NCI-H1048 (cell line): ENCODE results near the gene BMP2.

Experiments
- DNase-seq: peaks from one replicate; lab custom pipeline; 2025; lab: John Stamatoyannopoulos, UW

Gene BMP2

DNA sequence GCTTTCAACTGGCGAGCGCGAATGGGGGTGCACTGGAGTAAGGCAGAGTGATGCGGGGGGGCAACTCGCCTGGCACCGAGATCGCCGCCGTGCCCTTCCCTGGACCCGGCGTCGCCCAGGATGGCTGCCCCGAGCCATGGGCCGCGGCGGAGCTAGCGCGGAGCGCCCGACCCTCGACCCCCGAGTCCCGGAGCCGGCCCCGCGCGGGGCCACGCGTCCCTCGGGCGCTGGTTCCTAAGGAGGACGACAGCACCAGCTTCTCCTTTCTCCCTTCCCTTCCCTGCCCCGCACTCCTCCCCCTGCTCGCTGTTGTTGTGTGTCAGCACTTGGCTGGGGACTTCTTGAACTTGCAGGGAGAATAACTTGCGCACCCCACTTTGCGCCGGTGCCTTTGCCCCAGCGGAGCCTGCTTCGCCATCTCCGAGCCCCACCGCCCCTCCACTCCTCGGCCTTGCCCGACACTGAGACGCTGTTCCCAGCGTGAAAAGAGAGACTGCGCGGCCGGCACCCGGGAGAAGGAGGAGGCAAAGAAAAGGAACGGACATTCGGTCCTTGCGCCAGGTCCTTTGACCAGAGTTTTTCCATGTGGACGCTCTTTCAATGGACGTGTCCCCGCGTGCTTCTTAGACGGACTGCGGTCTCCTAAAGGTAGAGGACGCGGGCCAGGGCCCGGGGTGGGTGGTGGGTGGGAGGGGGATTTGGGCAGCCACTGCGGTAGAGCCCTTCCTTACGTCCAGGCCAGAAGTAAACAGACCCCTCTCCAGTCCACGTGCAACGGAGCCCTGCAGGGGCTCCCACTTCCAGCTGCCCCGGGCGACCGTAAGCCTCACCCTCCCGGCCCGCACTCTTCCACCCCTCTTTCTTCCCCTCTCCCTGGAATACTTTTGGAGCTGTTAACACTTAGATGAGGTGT is 998 bp downstream of the BMP2 start:
- no peak for DNase-seq

DNA sequence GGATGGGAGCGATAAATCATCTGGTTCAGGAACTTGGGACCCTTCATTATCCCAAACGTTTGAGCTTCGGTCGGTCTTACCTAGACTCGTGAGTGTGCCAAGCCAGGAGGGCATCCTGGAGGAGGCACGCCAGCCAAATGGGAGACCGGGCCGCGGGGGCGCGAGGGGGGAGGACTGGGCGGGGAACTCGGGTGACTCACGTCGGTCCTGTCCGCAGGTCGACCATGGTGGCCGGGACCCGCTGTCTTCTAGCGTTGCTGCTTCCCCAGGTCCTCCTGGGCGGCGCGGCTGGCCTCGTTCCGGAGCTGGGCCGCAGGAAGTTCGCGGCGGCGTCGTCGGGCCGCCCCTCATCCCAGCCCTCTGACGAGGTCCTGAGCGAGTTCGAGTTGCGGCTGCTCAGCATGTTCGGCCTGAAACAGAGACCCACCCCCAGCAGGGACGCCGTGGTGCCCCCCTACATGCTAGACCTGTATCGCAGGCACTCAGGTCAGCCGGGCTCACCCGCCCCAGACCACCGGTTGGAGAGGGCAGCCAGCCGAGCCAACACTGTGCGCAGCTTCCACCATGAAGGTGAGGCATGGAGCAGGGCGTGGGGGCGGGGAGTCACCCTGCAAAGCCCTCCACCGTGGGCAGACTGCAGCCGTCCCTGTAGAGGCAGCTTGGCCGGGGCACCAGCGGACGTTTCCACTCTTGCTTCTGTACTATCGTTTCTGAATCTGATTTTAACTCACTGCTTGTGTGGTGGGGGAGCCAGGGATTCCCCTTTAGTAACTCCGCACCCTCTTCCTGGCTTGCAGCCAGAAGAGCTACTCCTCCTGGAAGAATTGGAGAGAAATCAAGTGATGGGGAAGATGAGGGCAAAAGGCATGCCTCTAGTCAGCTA is 2.7 kb downstream of the BMP2 start:
- no peak for DNase-seq

DNA sequence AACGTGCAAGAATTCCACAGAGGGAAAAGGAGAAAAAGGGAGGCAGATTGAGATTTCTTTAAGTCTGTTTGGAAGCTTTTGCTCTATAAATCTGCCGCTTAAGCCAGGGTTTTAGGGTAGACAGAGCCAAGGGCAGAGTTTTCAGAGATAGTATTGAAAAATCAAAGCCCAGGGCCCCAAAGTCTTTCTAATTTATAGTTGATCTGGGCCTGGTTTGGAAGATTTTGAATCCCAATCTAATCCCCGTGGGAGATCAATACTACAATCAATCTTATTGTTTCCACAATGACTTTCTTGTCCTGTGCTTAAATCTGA is 3.3 kb downstream of the BMP2 start:
- DNase-seq: no peak

DNA sequence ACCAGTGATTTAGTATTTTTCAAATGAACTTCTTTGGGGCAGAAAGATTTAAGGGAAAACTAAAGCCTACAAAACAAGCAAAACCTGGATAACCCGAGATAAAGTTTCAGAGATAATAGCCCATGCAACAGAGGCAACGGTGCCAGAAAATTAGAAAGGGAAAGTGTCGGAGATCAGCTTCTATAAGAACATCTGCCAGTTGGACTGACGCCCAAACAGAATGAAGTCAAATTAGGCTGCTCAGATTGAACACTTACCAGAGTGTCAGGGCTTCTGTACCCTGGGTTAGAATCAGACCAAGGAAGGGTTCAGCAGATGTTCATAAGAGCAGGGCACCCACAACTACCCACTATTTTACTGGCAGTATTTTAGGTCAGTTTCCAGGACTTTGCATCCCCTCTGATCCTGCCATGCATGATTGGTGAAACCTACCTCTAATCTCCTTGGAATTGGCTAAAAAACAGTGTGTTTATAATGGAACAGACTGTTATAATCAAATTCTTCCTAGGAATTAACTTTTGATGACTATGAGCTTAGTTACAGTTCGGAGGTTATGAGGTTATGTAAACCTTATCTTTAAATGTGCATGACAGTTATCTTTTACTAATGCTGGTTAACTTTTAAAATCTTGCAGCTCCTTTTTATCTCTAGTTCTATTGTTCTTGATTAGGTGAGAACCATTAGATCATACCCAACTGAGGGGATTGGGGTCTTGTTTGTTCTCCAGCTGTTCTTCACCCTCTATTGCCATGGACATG is 13.1 kb downstream of the BMP2 start:
- DNase-seq: no peak

DNA sequence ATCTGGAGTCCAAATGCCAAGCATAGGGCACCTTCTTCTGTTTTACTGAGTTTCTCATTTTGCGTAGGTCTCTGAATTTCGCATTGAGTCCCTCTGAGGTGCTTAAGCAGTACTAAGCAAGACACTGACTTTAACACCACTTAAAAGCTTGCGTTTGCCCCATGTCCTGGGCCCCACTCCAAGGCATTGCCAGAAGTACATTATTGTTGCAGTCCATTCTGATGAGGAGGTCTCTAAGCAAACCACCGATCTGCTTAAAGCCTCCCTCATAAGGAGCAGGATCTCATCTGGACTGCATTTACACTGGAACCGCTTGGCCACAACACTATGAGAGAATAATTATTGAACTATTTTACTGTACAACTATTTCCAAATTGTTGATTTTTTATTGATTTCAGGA is 16.3 kb downstream of the BMP2 start:
- DNase-seq: no peak

DNA sequence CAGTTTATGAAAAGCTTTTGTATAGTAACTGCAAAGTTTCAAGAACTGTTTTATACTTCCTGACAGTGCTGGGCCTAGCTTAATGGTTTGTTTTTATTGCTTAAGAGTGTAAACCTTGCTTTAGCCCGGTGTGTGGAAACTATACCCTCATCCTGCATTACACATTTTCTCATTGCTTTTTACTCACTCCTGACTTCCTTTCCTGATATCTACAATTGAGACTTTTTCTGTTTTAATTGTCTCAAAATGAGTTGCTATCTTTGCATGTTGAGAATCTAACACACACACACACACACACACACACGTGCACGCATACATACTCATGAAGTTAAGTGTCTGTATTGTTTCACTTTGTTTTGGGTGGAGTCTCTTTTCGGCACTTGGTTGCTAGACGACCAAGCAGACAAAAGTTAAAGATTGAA is 16.7 kb downstream of the BMP2 start:
- no peak for DNase-seq

DNA sequence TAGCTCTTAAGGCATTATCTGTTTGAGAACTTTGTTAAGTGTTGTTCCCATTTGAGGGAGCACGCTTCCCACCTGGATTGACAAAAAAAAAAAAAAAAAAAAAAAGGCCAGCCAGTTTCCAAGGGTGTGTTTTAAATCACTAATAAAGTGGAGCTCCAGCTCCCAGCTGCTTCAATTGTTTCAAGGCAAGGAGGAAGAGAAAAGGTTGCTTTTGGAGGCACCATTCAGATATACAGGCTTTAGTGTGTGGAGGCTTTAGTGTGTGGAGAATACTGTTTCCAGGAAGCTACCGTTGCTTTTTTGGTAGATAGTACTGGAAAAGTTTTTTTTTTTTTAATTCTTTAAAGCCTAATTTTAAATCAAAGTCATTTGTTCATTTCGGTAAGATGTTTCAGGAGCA is 17.3 kb downstream of the BMP2 start:
- DNase-seq: no peak

DNA sequence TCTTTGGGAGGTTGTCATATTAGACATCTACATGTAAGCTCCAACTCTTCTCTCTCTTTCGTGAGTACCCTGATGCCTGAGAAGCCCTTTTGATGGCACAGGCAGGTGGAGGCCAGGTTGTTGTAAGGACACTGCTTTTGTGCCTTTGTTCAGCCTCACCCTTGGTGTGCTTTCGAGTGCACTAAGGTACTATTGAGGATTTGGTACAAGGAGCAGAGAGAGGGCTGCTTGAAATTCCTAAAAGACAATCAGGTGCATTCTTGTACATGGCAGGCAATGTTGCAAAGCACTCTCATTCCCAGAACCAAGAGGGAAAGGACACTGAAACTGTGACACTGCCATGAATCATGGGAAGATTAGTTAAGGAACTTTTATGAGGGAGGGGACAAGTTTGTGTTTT is 19.1 kb downstream of the BMP2 start:
- DNase-seq: no peak

DNA sequence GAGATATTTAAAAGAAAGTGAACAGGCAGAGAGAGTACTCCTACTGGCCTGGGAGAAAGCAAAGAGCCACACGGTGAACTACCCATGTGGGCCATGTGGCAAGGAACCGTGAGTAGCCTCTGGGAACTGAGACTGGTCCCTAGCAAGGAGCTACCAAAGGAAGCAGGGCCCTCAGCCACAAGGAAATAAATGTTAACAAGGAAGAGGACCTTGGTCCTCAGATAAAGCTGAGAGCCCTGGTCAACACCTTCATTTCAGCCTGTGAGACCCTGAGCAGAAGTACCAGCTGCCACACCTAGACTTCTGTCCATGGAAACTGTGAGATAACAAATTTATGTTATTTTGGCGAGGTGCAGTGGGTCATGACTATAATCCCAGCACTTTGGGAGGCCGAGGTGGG is 25.3 kb downstream of the BMP2 start:
- DNase-seq: no peak

DNA sequence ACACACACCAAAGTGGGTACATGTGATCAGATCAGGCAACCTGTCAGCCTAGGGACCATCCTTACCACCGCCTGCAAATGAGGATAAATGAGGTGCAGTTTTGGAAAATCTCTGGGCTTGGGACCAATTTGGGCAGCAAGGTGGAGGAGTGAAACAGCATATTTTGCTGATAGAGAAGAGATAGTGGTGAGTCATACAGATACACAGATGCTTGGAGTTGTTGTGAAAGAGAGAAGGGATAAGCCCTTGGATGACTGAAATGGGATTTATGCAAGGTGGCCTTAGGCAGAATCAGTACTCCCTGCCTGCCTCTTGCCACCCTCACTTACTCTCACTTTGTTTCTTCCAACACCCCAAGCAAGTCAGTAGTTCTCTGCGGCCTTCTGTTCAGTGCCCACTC is 34.7 kb downstream of the BMP2 start:
- no peak for DNase-seq

DNA sequence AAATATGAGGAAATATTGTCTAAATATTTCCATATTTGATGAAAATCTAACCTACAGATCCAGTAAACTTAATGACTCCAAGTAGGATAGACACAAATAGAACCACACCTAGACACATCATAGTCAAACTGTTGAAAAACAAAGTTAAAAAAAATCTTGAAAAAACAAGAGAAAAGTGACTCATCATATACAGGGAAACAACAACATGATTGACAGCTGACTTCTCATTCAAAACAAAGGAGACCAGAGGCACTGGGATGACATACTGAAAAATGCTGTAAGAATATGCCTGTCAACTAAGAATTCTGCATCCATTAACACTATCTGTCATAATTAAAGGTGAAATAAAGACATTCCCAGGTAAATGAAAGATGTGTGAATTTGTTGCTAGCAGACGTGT is 38.8 kb downstream of the BMP2 start:
- no peak for DNase-seq

DNA sequence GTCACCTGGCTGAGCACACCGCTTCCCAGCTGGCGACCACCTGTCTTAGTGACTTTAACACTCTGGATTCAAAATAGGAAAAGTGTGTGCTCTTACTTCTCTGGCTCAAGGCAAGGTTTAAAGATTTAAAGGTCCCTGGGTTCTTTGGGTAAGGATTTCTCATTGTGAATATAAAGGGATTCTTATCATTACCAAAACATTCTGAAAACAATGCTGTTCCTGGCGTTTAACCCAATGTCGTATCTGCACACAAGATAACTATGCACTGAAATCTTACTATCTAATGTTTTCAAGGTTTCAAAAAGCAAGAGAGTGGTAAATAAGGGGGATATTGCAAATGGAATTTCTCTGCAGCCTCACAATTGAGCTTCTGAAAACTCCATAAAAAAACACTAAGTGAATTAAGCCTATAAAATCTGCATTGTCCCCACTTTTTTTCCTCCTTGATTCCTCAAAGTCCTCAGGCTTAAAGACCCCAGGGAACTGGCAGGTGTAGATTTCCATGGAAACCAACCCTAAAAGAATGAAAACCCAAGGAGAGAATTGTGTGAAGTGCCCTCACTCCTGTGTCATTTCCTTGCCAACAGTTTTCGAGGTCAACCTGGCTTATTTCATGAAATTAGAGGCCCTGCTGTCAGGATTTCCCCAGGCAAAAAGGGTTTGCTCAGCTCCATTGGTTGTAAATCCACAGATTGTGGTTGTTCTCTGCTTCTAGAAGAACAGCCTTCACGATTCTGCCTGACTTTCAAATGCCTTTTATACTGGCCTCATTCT is 44.0 kb downstream of the BMP2 start:
- DNase-seq: no peak

DNA sequence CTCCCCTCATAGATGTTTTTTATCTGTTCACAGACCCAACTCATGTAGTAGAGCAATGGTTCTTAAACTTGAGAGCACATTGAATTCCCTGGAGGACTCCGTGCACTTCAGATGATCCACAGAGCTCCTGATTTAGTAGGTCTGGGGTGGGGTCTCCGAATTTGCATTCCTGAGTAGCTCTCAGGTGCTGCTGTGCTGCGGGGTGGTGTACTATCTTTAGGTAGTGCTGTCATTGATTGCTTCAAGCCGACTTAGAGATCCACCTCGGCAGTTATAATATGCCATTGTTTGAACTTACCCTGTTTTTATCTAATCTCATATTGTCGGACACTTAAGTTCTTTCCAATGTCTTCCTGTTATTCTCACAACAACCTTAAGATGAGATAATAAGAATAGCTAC is 45.0 kb downstream of the BMP2 start:
- no peak for DNase-seq

DNA sequence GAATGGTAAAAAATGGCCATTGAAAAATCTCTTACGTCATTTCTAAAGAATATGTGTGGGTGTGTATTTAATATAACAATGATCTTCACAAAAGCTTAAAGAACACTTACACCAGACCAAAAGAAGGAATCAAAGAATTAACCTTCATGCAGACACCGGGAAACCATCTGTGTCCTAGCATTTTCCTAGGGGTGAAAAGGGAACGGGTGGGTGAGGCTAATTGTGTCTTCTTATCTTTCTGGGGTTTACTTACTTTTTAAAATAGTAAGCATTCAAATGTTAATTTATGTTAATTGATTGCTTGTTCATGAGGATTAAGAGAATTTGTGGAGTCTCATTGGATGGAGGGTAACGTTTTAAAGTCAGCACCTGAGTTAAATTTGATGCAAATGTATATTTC is 47.5 kb downstream of the BMP2 start:
- DNase-seq: no peak

DNA sequence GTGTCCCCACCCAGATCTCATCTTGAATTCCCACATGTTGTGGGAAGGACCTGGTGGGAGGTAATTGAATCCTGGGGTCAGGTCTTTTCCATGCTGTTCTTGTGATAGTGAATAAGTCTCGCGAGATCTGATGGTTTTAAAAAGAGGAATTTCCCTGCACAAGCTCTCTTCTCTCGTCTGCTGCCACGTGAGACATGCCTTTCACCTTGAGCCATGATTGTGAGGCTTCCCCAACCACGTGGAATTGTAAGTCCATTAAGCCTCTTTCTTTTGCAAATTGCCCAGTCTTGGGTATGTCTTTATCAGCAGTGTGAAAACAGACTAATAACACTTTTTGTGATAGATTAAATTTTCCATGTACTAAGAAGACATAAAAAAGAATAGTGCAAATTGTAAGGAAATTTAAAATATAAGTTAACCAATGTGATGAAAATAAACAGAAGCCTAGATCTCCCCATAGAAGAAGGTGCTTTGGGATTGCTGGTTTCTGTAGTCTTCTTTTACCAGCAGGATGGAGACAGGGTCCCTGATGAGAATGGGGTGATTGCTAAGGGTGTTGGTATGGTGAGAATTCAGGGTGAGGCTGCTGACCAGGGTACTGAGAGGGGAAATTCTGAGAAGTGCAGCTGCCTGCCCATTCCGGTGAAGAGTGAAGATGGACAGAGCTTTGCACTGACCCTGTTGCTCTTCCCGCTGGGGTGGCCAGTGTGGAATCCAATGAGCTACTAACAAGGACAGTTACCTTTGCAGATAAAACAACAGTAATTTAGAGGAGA is 50.7 kb downstream of the BMP2 start:
- no peak for DNase-seq

DNA sequence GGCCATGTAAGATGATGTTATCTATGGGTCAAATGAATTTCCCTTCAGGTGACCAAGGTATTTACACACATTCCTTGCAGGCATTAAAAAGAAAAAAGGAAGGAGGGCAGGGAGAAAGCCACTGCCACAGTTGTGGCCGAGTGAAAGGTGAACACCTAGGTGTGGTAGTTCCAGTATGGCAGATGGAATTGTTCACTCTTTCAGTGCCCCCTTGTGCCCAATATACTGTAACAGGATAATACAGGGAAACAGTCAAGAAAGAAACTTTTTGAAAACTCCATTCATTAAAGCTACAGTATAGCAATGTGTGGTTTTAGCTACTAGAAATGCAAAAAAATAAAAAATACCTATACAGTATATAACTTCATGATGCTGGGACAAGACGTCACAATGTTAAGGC is 52.1 kb downstream of the BMP2 start:
- no peak for DNase-seq

DNA sequence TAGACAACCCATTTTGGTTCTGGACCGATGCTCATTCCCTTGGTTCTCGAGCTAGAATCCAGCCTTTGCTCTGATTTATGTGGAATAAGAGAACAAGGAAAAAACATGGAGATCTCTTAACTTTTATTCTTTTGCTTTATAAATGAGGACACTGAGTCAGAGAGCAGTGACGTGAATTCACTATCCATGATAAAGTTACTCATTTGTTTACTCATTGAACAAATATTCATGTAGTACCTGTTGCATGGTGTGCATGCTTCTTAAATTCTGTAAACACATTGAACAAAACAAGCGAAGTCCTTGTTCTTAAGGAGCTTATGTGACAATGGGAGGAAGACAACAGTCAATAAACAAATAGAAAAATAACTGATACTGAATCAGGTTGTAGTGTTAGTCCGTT is 56.9 kb downstream of the BMP2 start:
- no peak for DNase-seq

DNA sequence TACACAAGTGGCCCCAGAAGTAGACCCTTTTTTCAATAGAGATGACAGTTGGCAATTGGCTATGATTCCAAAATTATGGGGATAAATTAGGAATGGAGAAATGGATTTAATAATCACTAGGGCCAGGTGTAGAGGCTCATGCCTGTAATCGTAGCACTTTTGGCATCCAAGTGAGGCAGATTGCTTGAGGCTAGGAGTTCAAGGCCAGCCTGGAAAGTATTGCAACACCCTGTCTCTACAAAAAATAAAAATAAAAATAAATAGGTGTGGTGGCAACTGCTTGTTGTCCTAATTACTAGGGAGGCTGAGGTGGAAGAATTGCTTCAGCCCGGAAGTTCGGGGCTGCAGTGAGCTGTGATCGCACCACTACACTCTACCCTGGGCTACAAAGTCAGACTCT is 60.0 kb downstream of the BMP2 start:
- no peak for DNase-seq

DNA sequence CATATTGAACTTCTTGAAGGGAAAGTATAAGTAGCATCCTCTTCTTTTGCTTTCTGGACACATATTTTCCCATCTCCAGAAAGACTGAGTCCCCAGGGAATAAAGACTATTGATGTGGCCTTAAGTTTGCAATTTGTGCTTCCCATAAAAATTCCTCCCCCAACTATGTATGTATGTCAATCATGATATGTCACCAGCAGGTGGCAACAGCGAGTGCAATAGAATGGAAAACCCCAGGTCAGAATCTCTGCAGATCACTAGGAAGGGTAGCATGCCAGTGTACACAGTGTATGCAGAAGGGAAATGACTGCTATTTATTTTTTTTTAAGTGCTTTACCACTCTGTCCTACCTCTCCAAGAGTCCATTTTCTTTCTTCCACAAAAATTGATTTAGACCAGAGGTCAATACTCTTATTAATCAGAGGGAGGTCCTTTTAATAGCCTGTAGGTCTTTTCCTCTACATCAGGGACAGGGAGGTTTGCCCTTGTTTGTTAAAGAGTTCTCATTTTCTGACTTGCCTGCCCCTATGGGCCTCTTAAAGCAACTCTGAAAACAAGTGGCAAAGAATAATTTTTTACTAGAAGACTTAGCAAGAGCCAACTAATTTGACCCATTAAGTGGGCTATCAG is 61.4 kb downstream of the BMP2 start:
- DNase-seq: peak; percentile 8

DNA sequence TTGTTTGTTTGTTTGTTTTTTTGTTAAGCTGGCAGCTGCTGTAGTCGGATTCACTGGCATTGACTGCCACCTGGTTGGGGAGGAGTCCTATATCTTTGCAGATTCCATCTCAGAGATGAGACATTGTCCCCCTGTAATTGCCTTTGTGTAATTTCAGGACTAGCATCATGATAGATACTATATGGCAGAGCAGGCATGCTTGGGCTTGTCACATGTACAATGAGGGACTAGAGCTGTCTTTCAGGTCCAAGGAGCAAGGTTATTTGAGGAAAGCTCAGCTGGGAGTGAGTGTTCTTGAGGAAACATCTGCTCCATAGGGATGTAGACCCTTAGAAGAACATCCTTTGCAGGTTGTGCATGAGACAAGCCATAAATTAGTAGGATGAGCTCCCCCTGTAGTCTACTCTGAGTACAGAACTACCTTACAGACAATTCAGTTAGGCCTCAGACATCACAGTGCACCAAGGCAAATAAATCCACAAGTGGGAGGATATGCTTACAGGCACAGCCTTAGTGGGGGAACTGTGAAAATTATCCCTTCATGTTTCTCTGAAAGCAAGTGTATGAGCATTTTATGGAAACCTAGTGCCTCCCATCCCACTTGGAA is 62.1 kb downstream of the BMP2 start:
- no peak for DNase-seq
